Endothelial cell of umbilical vein (primary cell): Measurements from ENCODE around the gene KCNMA1.

Source experiments
- FOS ChIP-seq: IDR thresholded peaks from 2 replicates; pipeline ENCODE4 v1.6.1; 2011; ENCODE audit warnings: mild to moderate bottlenecking, low read length, moderate library complexity, borderline replicate concordance; ENCODE audit not compliant: insufficient read depth
- POLR2A ChIP-seq: IDR thresholded peaks from 2 replicates; pipeline ENCODE4 v1.6.1; 2012; ENCODE audit warnings: low read depth, mild to moderate bottlenecking, control low read depth, low read length
- TF ChIP-seq, protein P1 (sequence below), 2 donors: IDR thresholded peaks; 1 replicate in 1 of 2; 2 replicates in 1 of 2; pipeline ENCODE4 v1.5.1; 2011; ENCODE audit warnings: low read length in 2 of 2, mild to moderate bottlenecking in 2 of 2, moderate library complexity in 2 of 2, control low read depth in 1 of 2, inconsistent platforms in 1 of 2, low read depth in 1 of 2; ENCODE audit not compliant: insufficient read depth in 1 of 2; ENCODE audit errors: extremely low read depth in 1 of 2
- TF ChIP-seq, protein P2 (sequence below): IDR thresholded peaks from 2 replicates; pipeline ENCODE4 v1.6.1; 2011; ENCODE audit not compliant: insufficient read depth, insufficient read length

DNA sequence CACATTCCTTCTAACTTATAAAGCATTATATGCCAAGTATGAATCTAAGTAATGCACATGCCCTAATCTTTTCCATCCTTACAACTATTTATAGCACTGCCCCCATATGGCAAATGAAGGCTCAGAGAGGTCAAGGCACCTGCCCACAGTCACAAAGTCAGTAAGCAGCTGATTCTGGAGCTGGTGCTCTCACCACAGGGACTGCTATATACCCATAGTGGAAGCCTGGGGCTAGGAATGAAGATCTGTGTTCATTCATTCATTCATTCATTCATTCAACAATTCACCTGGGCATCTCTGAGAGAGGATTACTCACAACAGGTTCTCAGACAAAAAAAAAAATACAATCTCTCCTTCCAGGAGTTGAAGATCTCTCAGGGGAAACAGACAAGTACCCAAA lies 213.4 kb downstream of the KCNMA1 start:
- TF ChIP-seq, protein P1, sequence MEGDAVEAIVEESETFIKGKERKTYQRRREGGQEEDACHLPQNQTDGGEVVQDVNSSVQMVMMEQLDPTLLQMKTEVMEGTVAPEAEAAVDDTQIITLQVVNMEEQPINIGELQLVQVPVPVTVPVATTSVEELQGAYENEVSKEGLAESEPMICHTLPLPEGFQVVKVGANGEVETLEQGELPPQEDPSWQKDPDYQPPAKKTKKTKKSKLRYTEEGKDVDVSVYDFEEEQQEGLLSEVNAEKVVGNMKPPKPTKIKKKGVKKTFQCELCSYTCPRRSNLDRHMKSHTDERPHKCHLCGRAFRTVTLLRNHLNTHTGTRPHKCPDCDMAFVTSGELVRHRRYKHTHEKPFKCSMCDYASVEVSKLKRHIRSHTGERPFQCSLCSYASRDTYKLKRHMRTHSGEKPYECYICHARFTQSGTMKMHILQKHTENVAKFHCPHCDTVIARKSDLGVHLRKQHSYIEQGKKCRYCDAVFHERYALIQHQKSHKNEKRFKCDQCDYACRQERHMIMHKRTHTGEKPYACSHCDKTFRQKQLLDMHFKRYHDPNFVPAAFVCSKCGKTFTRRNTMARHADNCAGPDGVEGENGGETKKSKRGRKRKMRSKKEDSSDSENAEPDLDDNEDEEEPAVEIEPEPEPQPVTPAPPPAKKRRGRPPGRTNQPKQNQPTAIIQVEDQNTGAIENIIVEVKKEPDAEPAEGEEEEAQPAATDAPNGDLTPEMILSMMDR (IDR thresholded peaks at IDR 0.05; ENCODE audit: extremely low read depth in 1 of 2, insufficient read depth in 1 of 2, low read depth in 1 of 2, low read length in 2 of 2): no peak
- no peak for TF ChIP-seq FOS
- TF ChIP-seq POLR2A: no peak
- TF ChIP-seq, protein P2, sequence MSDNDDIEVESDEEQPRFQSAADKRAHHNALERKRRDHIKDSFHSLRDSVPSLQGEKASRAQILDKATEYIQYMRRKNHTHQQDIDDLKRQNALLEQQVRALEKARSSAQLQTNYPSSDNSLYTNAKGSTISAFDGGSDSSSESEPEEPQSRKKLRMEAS: no peak
